SK-N-SH treated with all-trans-retinoic acid at 6 μM for 48 hours (cell line): ENCODE data around the gene HIVEP3.

Experiments used
- ATAC-seq: fragments of 200-7000 bp; cut with Tn5 transposase; 3 replicates; pipeline ENCODE4 v1.9.1; 2020; ENCODE audit warnings: mild to moderate bottlenecking, moderate library complexity
- ARNTL ChIP-seq: fragments of 450-650 bp; formaldehyde crosslinking; IDR thresholded peaks from 2 replicates; pipeline ENCODE4 v1.5.0; 2020; ENCODE audit warnings: low read depth, mild to moderate bottlenecking, moderate library complexity, borderline replicate concordance
- BACH2 ChIP-seq: fragments of 250-450 bp; sonication (Bioruptor Pico); IDR thresholded peaks from 2 replicates; pipeline ENCODE4 v1.9.0; 2021; ENCODE audit warnings: mild to moderate bottlenecking, borderline replicate concordance
- CREB5 ChIP-seq: fragments of 250-450 bp; sonication (Bioruptor Pico); IDR thresholded peaks from 2 replicates; pipeline ENCODE4 v1.5.1; 2020; ENCODE audit warnings: low read depth, mild to moderate bottlenecking, moderate library complexity
- CSDC2 ChIP-seq: fragments of 250-450 bp; sonication (Bioruptor Pico); IDR thresholded peaks from 2 replicates; pipeline ENCODE4 v1.5.0; 2020; ENCODE audit warnings: mild to moderate bottlenecking, moderate library complexity
- CSRNP3 ChIP-seq: fragments of 250-450 bp; sonication (Bioruptor Pico); IDR thresholded peaks from 2 replicates; pipeline ENCODE4 v1.5.1; 2021; ENCODE audit warnings: mild to moderate bottlenecking, moderate library complexity
- GLIS3 ChIP-seq: fragments of 250-450 bp; sonication (Bioruptor Pico); IDR thresholded peaks from 2 replicates; pipeline ENCODE4 v1.5.0; 2020; ENCODE audit warnings: mild to moderate bottlenecking, moderate library complexity
- ISL1 ChIP-seq: fragments of 250-450 bp; sonication (Bioruptor Pico); IDR thresholded peaks from 2 replicates; pipeline ENCODE4 v2.1.2; 2022; ENCODE audit warnings: mild to moderate bottlenecking, moderate library complexity
- OSR1 ChIP-seq: fragments of 250-450 bp; sonication (Bioruptor Pico); IDR thresholded peaks from 2 replicates; pipeline ENCODE4 v1.8.0; 2022; ENCODE audit warnings: moderate library complexity, mild to moderate bottlenecking, inconsistent platforms
- PATZ1 ChIP-seq: fragments of 250-450 bp; sonication (Bioruptor Pico); IDR thresholded peaks from 2 replicates; pipeline ENCODE4 v1.8.0; 2020; ENCODE audit warnings: mild to moderate bottlenecking, moderate library complexity, borderline replicate concordance
- POU6F1 ChIP-seq: fragments of 250-450 bp; sonication (Bioruptor Pico); IDR thresholded peaks from 2 replicates; pipeline ENCODE4 v1.8.0; 2021; ENCODE audit warnings: low read depth, mild to moderate bottlenecking, moderate library complexity, borderline replicate concordance
- PPARA ChIP-seq: fragments of 250-450 bp; sonication (Bioruptor Pico); IDR thresholded peaks from 2 replicates; pipeline ENCODE4 v1.5.0; 2020; ENCODE audit warnings: mild to moderate bottlenecking, borderline replicate concordance
- RARB ChIP-seq: fragments of 250-450 bp; sonication (Bioruptor Pico); IDR thresholded peaks from 2 replicates; pipeline ENCODE4 v1.8.0; 2021; ENCODE audit warnings: mild to moderate bottlenecking, moderate library complexity
- SNAI2 ChIP-seq: fragments of 250-450 bp; sonication (Bioruptor Pico); IDR thresholded peaks from 2 replicates; pipeline ENCODE4 v1.5.0; 2020; ENCODE audit warnings: mild to moderate bottlenecking, moderate library complexity
- TCF4 ChIP-seq: fragments of 250-450 bp; sonication (Bioruptor Pico); IDR thresholded peaks from 2 replicates; pipeline ENCODE4 v1.8.0; 2021; ENCODE audit warnings: mild to moderate bottlenecking, moderate library complexity, borderline replicate concordance
- TOX ChIP-seq: fragments of 250-450 bp; sonication (Bioruptor Pico); IDR thresholded peaks from 2 replicates; pipeline ENCODE4 v1.8.0; 2021; ENCODE audit warnings: mild to moderate bottlenecking, moderate library complexity, borderline replicate concordance
- TSHZ2 ChIP-seq: fragments of 250-450 bp; sonication (Bioruptor Pico); IDR thresholded peaks from 2 replicates; pipeline ENCODE4 v1.5.0; 2020; ENCODE audit warnings: mild to moderate bottlenecking, moderate library complexity
- ZC3H10 ChIP-seq: fragments of 250-450 bp; sonication (Bioruptor Pico); IDR thresholded peaks from 2 replicates; pipeline ENCODE4 v1.5.1; 2021; ENCODE audit warnings: mild to moderate bottlenecking, moderate library complexity
- ZFP3 ChIP-seq: fragments of 250-450 bp; sonication (Bioruptor Pico); IDR thresholded peaks from 2 replicates; pipeline ENCODE4 v1.5.0; 2020; ENCODE audit warnings: mild to moderate bottlenecking, moderate library complexity
- ZFP30 ChIP-seq: fragments of 450-650 bp; formaldehyde crosslinking; IDR thresholded peaks from 2 replicates; pipeline ENCODE4 v1.5.0; 2022; ENCODE audit warnings: mild to moderate bottlenecking, moderate library complexity
- ZNF565 ChIP-seq: fragments of 450-650 bp; formaldehyde crosslinking; conservative IDR thresholded peaks from 2 replicates; pipeline ENCODE4 v1.5.0; 2020; ENCODE audit warnings: low read depth, mild to moderate bottlenecking, moderate library complexity
- ZNF8 ChIP-seq: fragments of 450-650 bp; formaldehyde crosslinking; IDR thresholded peaks from 2 replicates; pipeline ENCODE4 v1.5.0; 2020; ENCODE audit warnings: mild to moderate bottlenecking, moderate library complexity

Gene HIVEP3

GRCh38 chr1:41790351-41790750, 128.4 kb downstream of the HIVEP3 start:
- ATAC-seq: no peak
- no peak for TF ChIP-seq ZNF8
- no peak for TF ChIP-seq CREB5 (CRISPR knock-in tag)
- no peak for TF ChIP-seq ZFP3 (CRISPR knock-in tag)
- no peak for TF ChIP-seq BACH2
- TF ChIP-seq ZFP30 (CRISPR knock-in tag): no peak
- no peak for TF ChIP-seq PPARA
- no peak for TF ChIP-seq RARB (CRISPR knock-in tag)
- TF ChIP-seq ARNTL: no peak
- no peak for TF ChIP-seq ISL1 (CRISPR knock-in tag)
- no peak for TF ChIP-seq CSDC2 (CRISPR knock-in tag)
- TF ChIP-seq TOX (CRISPR knock-in tag): no peak
- no peak for TF ChIP-seq GLIS3 (CRISPR knock-in tag)
- no peak for TF ChIP-seq PATZ1 (CRISPR knock-in tag)
- TF ChIP-seq TSHZ2 (CRISPR knock-in tag): no peak
- TF ChIP-seq ZNF565 (CRISPR knock-in tag): no peak
- no peak for TF ChIP-seq ZC3H10
- no peak for TF ChIP-seq SNAI2 (CRISPR knock-in tag)

- no peak for ATAC-seq
- TF ChIP-seq ZFP3 (CRISPR knock-in tag): no peak
- no peak for TF ChIP-seq CSDC2 (CRISPR knock-in tag)
- TF ChIP-seq CREB5 (CRISPR knock-in tag): no peak
- no peak for TF ChIP-seq TSHZ2 (CRISPR knock-in tag)
- no peak for TF ChIP-seq ZNF8
- TF ChIP-seq PATZ1 (CRISPR knock-in tag): no peak
- TF ChIP-seq SNAI2 (CRISPR knock-in tag): no peak
- no peak for TF ChIP-seq TOX (CRISPR knock-in tag)
- no peak for TF ChIP-seq POU6F1
- no peak for TF ChIP-seq CSRNP3 (CRISPR knock-in tag)
- TF ChIP-seq OSR1 (CRISPR knock-in tag): no peak
- no peak for TF ChIP-seq TCF4
- no peak for TF ChIP-seq PPARA
These were observed 128.9 kb downstream of the HIVEP3 start for GRCh38 chr1:41789661-41790330.
